AML-193 (cell line): ENCODE data around the gene EPHB1.

Experiments used
- DNase-seq, 2 experiments: peaks; one replicate each; lab custom pipeline; 2025; lab: John Stamatoyannopoulos, UW

The EPHB1 gene

DNA sequence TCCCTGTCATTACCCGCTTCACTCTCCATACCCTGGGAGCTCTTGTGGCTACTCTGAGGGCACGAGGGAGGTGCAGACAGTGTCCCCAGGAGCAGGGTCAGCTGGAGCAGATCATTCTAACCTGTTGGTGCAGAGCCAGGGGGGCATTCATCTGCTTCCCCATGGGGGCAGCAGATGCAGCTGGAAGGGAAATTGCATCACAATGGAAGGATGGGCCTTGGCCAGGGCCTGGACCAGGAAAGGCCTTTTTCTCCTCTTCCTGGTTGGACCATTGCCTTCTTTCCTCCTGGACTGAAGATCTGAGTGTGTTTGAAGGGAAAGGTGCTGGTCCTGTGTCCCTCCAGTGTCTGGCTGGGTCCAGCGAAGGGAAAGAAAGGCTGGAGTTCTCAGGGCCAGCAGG is 55.7 kb downstream of the EPHB1 start:
- DNase-seq = no peak

DNA sequence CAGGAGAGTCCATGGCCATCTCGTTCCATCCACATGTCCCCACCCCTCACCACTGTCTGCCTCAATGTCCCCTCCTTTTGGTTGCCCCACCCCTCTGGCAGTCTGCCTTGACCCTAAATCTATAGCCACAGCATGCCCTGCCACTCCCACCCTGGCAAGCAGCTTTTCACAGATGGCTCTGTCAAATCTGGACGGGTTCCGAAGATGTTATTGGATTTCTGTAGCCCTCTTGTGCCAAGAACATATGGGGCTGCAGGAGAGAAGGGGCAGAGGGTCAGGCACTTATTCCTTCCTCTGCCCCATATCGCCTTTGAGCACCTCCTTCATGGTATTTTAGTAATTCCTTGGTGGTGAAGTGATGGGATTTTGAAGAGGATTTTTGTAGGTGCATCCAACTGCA is 57.1 kb downstream of the EPHB1 start:
- DNase-seq = no peak

DNA sequence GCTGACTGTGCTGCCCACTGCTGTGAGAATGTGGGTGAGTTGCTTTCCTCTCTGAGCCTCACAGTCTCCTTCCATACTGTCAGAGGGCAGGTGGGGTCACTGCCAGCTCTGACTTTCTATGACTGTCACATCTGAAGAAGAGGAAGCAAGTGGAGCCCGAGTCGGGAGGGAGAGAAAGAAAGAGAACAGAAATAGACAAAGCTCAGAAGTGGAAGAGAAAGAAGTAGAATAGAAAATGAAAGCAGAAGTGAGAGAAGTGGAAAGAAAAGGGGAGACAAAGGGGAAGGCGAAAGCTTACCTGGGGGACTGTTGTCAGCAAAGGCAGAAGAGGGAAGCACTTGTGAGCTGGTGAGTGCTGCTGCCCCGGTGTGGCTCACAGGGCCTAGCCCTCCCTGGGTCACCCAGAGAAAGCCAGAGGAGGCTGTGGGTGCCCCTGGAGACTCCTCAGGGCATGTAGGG is 57.9 kb downstream of the EPHB1 start:
- no peak for DNase-seq

DNA sequence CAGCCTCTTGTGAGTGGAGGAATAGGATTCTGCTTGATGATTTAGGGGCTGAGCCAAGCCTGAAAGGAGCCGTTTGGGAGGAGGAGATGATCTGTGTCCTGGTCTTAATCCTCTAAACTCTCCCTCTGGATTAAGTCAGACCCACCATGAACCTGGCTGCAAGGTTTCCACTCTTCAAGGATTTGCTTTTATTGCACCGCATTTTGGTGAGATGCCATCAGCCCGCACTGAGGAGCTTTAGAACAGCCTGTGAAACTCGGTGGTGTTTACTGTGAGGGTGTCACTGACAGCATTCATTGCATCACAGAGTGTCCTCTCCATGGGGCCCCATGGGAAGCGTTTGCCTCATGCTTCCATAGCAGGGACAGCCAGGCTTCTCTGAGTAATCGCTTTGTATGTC is 59.2 kb downstream of the EPHB1 start:
- DNase-seq = no peak

DNA sequence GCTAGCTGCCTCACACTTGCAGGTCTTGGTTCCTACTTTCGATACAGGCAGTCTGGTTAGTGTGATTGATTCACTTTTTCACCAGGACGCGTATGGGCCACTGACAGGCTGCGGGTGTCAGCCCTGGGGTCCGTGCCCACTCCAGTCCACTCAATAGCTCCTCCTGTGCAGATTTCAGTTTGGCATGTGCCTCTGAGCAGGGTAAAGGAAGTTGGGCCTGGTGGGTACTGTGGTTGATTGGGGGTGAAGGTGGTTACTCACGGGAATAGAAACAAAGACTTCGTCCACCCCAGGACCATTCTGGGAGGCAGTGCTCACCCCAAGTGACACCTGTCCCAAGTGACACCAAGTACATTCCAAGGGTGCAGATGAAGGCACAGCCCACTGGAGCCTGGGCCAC is 62.3 kb downstream of the EPHB1 start:
- no peak for DNase-seq

DNA sequence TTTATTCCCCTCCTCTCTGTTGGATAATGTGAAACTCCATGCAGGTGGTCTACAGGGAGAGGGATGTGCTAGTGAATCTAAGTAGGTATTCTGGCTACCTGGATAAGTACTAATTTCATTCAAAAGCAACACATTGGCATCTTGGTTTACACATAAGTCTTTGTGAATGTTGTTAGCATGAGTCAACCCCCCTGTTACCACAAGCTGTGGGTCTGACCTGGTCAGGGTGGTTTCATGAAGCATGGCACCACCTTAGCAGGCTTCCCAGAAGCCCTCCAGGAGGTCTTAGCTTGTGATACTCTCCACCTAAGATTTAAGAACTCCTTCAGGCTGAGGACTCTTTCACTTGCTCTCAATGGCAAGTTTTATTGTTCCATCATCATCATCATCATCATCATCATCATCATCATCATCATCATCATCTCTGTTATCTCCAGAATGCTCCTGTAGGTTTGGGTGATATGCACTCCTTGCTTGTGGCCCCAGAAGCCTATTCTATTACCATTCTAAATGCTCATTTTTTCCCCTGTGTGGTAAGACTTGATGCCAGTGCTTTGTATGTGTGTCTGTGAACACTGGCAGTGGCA is 62.8 kb downstream of the EPHB1 start:
- DNase-seq = no peak

DNA sequence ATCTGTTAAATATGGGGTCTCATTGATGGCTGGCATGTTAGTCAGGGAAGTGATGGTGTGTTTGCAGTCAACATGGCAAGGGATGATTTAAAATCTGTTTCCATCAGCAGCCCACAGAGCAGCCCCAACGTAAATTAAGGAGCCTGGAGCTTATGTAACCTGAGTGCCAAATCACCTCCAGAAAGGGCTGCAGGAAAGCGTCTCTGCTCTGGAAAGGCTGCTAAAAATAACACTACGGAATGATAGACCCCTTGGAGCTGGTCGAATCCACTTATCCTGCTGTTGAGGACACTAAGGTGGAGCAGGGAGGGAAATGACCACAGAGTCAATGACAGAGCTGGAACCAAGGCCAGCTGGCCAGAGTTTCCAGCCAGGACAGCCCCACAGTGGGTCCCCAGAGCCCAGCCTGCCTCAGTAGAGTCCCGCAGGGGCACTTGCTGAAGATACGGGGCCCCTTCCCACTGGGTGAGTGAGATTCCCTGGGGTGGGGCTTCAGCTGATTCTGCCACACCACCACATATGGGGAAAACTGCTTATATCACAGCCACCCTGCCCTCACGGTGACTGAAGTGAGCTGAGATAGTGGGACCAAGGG is 63.5 kb downstream of the EPHB1 start:
- no peak for DNase-seq

DNA sequence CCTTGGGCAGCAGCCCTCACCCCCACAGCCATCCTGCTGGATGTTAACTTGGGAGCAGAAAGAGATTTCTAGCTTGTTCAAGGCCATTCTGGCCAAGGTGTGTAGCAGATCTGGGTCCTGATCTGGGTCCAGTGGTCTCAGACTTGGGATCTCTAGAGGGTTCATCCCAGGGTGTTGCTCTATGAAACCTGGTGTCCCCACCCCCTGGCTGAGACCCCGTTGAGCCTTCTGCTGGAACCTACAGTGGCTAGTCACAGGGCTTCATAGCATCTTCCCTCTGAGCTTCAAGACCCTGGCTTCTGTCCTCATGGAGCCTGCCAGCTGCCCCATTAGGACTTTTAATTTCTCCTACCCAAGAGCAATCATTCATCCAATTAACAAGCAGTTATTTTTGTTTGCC is 64.3 kb downstream of the EPHB1 start:
- no peak for DNase-seq

DNA sequence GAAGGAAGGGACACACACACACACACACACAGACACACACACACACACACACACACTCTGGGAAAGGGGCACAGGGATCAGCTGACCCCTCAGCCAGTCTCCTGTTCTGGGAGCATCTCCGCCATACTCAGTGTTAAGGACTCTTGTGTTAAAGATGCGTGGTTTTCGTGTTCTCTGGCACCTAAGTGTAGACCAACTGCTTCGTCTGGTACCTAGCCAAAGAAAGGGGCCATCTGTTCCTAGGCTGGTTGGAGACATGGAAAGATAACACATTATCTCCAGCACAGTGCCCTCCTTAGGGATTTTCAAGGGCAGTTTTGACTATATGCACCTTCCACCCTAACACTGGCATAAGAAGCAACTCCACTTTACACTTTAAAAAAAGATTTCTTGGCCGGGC is 65.1 kb downstream of the EPHB1 start:
- DNase-seq = no peak

DNA sequence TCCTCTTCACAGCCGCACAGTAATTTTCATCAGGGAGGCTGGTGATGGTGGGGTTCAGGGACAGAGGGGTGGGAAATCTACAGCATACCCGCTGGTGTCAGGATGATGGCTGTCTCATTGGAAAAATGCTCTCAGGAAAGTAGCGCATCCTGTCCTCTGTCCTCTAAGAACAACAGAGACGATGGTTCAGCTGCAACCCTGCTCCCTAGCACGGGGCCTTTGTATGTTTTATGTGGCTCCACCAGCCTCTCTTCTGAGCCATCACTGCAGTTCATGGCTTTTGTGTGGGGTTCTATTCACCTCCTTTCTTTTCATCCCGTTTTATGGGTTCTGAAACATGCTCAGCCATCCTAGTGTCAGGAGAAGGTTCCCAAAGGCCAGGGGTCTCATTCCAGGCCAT is 68.9 kb downstream of the EPHB1 start:
- no peak for DNase-seq

DNA sequence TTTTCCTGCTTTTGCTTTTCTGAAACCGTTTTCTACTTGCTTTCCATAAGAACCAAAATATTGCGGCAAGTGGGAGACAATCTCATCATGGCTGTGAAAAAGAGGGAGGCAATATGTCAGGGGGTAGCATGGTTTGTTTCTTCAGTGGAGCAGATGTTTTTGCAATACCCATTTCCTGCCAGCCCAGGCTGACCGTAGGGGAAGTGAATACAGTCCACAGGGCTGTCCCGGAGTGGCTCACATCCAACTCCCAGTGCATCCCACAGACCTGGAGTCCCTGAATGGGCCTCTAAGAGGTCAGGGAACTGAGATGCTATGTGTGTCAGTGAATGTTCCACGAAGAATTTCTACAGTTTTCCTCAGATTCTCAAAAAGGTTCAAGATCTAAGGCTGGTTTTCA is 69.6 kb downstream of the EPHB1 start:
- peak; percentile 18 to 22 for DNase-seq

DNA sequence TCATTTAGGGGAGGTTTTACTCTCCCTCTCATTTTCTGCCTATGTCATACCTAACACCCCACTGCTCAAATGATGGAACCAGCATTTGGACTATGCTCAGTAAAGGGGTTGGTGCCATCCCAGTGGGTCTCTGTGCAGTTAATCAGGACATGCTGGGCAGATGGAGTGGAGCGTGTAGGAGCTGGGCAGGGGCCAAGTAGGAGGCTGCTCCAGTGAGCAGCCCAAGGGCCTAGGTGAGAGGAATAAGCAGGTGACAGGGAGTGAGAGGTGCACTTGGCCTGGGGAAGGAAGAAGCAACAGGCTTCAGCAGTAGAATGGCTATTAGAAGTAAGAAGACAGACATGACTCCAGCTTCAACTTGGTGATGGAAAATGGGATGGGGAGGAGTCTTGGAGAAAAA is 72.2 kb downstream of the EPHB1 start:
- DNase-seq = no peak

DNA sequence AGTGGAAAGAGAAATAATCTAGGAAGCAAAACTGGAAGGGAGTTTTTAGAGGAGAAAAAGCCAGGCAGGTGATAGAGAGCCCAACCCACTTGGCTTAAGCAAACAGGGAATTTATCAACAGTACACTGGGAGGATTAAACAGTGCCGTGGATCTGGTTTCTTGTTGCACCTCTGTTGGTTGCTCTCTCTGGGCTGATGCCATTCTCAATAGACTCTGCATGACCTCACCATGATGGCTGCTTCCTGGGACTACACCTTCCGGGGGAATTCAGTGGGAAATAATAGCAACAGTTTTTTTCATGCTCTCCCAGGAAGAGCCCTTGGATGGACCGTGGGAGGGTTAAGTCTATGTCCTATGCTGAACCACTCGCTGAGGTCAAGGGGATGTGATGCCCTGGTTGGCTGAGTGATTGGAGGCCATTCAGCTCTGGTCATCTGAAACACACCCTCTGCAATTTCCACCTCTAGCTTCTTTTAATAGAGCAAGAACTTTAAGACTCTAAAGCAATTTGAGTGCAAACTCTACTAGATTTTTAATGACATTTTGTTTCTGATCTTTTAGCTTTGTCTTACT is 74.2 kb downstream of the EPHB1 start:
- DNase-seq = no peak

DNA sequence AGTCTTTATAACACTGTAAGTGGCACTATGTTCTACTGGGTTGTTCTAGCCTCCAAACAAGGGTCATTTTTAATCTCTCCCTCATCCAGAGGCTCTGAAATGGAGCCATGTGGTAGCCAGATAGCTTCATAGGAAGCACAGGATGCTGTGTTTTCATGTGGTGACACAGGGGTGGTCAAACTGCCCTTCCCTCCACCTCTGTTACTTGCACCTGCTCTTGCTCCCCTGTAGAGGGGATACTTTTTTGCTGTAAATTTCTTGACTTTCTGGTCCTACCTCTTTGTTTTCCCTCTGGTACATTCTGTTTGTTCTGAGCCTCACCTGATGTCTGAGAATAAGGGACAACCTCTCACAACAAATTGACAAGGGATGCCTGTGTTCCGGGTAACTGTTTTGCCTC is 76.8 kb downstream of the EPHB1 start:
- no peak for DNase-seq

DNA sequence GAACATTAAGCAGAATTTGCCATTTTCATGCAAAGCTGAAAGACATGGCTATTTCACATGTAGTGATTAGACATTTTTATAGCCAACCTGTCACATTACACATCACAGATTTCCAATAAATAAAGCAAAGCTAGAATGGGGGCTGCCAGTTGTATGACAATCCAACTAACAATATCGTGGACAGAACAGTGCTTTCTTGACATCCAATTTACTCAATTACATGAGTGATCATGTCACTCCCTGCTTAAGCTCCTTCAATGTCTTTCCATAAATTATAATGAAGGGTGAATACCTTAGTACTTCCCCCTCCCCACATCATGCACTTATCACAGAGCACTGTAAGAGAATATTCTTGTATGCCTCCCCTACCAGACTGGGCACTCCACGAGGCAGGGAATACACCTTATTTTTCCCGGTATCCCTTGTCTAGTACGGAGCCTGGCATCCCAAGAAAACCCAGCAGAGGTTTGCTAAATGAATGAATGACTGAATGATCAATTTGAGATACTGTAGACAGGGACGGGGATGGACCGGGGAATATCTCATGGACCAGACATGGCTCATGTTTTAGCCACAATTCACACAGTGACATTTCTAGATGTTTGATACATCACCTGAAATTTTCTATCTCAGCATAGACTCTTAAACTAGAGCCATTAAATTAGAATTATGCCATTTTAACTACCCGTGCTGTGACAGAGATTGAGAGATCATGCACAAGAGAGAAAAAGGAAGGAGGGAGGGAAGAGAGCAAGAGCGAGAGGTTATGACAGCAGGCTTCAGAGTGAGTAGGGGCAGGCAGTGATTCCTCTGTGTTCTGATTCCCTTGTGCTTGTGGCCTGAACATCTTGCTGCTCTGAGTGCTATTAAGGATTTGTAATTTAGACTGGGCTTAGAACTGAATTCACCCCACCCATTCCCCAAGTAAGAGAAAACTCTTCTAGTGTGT is 77.7 kb downstream of the EPHB1 start:
- DNase-seq = no peak

DNA sequence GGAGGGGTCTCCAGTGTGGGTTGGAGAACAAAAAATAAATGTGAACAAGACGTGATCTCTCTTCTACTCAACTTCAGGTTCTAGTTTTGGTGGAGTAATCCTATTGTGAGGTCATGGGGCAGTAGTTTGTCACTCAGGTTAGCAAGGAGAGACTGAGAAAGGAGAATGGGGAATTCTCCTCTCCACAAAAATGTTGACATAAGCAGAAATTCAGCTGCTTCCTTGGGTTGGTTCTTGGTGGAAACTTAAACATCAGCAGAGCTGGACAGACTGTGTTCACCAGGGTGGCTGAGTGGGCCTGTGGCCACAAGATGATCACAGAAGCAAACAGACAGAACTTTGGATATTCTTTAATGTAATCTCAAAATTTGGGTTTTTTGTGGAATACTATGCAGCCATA is 78.7 kb downstream of the EPHB1 start:
- DNase-seq = no peak

DNA sequence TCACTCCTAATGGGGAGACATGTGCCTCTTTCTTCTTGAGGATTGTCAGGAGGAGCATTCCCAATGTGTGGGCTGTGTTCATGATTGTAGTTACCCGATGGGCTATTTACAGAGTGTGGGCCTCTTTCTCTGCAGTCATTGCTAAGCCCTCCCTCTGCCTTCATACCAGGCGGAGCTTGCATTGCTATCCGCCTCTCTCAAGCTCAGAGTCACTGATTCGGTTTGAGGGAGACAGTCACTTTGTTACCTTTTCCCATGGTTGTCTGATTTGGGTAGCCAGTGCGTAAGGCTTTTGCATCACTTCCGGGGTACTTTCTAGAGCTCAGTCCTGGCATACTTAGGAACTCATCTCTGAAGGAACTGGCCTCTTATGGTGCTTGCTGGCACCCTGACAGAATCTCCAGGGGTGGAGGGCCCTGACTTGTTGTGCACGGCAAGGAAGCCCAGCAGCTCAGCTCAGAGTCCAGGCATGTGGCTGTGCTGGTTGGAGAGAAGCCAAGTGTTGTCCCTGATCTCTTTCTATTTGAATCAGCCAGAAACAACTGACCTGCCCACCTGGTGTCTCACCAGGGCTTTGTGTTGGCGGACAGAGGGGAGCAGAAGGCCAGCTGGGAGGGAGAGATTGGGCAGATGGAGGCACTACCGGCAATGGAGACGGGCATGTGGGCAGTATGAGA is 79.8 kb downstream of the EPHB1 start:
- DNase-seq = no peak

DNA sequence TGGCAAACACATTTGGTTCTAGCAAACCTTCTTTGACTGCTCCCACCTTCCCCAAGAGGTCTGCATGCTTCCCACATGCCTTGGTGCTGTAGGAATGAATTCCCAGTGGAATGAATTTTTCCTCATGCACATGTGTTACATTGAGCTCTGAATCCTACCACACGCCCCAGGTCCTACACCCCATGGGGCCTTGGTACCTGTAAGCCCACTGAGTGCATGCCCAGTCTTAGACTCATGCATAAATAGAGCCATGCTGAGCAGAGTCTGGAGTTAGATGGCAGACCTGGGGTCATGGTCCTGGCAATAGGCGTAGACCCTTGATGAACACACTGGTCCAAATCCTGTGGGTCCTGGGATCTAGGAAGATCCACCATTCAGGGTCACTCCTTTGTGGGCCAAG is 81.8 kb downstream of the EPHB1 start:
- DNase-seq = no peak

DNA sequence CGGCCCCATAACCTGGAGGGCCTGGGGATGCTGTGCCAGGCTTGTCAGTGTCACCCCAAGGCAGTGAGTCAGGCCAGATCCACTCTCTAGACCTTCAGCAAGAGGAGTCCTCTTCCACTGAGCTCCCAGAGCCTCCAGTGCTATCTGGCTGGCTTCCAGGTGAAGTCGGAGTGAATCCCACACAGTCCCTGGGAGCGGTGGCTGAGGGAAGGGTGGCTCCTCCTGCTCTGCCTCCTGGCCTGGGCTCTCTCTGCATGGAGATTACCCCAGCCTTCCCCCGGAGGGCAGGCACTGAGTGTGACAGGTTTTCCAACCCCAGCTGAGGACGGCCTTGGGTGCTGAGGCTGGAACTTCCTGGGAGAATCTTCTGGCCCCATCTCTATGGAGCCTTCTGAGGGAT is 82.7 kb downstream of the EPHB1 start:
- no peak for DNase-seq

DNA sequence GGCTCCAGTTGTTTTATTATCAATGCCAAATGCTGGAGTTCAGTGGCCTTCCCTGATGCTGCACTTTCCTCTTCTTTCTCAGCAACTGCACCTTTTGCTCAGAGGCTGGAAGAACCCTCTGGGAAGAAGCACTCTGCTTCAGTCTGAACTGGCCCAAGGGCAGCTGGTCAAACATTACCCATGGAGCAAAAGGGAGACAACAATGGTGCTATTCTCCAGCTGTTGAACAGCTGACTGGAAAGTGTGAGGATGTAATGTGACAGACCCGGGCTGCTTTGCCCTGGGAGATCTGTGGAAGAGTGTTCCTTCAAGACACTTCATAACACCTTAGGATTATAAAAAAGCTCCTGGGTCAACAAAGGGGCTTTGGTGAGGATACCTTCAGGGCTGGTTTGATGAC is 84.9 kb downstream of the EPHB1 start:
- no peak for DNase-seq

DNA sequence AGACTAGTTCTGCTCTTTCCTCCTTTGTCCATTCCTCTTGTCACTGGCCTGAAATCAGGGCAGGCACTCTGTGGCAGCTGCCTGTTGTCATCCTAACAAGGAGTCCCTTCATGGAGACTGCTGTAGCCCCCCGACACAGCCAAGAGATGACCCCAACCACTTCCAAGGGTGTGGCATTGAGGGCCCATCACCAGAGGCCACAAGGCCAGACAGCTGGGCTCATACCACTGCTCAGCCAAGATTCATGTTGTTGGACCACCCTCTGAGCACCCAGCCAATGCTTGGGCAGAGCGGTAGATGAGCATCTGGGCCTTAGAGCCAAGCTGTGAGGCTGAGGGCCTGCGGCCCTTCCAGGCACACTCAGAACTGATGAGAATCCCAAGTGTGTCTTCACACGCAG is 85.4 kb downstream of the EPHB1 start:
- DNase-seq = no peak

DNA sequence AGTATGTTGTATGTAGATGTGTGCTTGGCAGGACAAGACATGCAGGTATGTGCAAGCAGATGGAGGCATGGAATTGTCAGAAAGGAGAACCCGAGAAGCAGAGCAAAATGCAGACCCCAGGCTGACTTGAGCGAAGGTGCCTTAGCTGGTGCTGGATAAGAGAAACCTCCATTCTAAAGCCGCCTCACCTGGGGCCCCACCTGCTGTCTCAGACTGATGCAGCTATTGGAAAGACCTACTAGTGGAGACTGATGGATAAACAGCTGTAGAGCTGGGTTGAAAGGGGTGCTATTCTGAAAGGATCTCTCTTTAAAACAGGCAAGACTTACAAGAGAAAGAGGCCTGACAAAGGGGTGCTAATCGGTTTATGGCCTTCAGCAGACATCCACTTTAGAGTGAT is 86.2 kb downstream of the EPHB1 start:
- DNase-seq = no peak
